H9 (cell line): ENCODE data around the gene RPL22L1. TPM values are rescaled to one million over a fixed set of nuclear protein-coding genes. Genes with fewer than 3 reads are reported as not detected.

ENCODE experiments used
- DNase-seq: peaks from one replicate; pipeline ENCODE4 v3.0.0-alpha.2; 2017
- H2AFZ ChIP-seq: one replicate; pipeline ENCODE4 v1.6.1; 2013; ENCODE audit warnings: mild to moderate bottlenecking, low read length, control low read depth, moderate library complexity
- H2AK5ac ChIP-seq: 2 replicates; pipeline ENCODE4 v1.6.1; 2013; ENCODE audit warnings: low read length, control low read depth, mixed read lengths; ENCODE audit not compliant: insufficient read length
- H2BK120ac ChIP-seq: one replicate; pipeline ENCODE4 v1.6.1; 2013; ENCODE audit warnings: low read depth, mild to moderate bottlenecking, low read length, control low read depth, inconsistent platforms; ENCODE audit not compliant: poor library complexity, severe bottlenecking
- H2BK12ac ChIP-seq: 2 replicates; pipeline ENCODE4 v1.6.1; 2013; ENCODE audit warnings: low read length, control low read depth, mixed read lengths, low read depth; ENCODE audit not compliant: insufficient read length
- H2BK15ac ChIP-seq: 2 replicates; pipeline ENCODE4 v1.6.1; 2013; ENCODE audit warnings: low read depth, low read length, control low read depth
- H2BK20ac ChIP-seq: one replicate; pipeline ENCODE4 v1.6.1; 2013; ENCODE audit warnings: low read depth, mild to moderate bottlenecking, low read length, control low read depth, inconsistent platforms; ENCODE audit not compliant: poor library complexity, severe bottlenecking
- H2BK5ac ChIP-seq: 2 replicates; pipeline ENCODE4 v1.6.1; 2013; ENCODE audit warnings: low read length, control low read depth, mixed read lengths; ENCODE audit not compliant: insufficient read length
- H3K14ac ChIP-seq: 2 replicates; pipeline ENCODE4 v1.6.1; 2013; ENCODE audit warnings: low read length, control low read depth; ENCODE audit not compliant: insufficient read depth
- H3K18ac ChIP-seq: 2 replicates; pipeline ENCODE4 v1.6.1; 2013; ENCODE audit warnings: low read depth, mild to moderate bottlenecking, mixed read lengths, low read length, control low read depth; ENCODE audit not compliant: insufficient read length
- H3K23ac ChIP-seq: 2 replicates; pipeline ENCODE4 v1.6.1; 2013; ENCODE audit warnings: low read length, control low read depth, mixed read lengths, low read depth; ENCODE audit not compliant: insufficient read length
- H3K23me2 ChIP-seq: 2 replicates; pipeline ENCODE4 v1.6.1; 2013; ENCODE audit warnings: low read depth, mild to moderate bottlenecking, mixed read lengths, low read length, control low read depth; ENCODE audit not compliant: insufficient read length, poor library complexity, severe bottlenecking
- H3K27ac ChIP-seq: 2 replicates; pipeline ENCODE4 v1.5.1; 2013; ENCODE audit warnings: low read length, control low read depth, mixed read lengths, low read depth; ENCODE audit not compliant: insufficient read length
- H3K27me3 ChIP-seq: 2 replicates; pipeline ENCODE4 v1.6.1; 2013; ENCODE audit warnings: low read length, control low read depth, inconsistent platforms; ENCODE audit not compliant: insufficient read depth
- H3K4ac ChIP-seq: 2 replicates; pipeline ENCODE4 v1.6.1; 2013; ENCODE audit warnings: low read depth, mild to moderate bottlenecking, control low read depth, inconsistent platforms, low read length, moderate library complexity
- H3K4me1 ChIP-seq: 2 replicates; pipeline ENCODE4 v1.6.1; 2013; ENCODE audit warnings: low read length, control low read depth, inconsistent platforms; ENCODE audit not compliant: insufficient read depth
- H3K4me2 ChIP-seq: 2 replicates; pipeline ENCODE4 v1.6.1; 2013; ENCODE audit warnings: low read length, control low read depth, mixed read lengths; ENCODE audit not compliant: insufficient read length, insufficient read depth
- H3K56ac ChIP-seq: 2 replicates; pipeline ENCODE4 v1.6.1; 2013; ENCODE audit warnings: low read depth, mild to moderate bottlenecking, mixed read lengths, low read length, control low read depth; ENCODE audit not compliant: insufficient read length
- H3K79me1 ChIP-seq: 2 replicates; pipeline ENCODE4 v1.6.1; 2013; ENCODE audit warnings: low read depth, mild to moderate bottlenecking, moderate library complexity, low read length, control low read depth, inconsistent platforms; ENCODE audit not compliant: insufficient read depth, poor library complexity, severe bottlenecking
- H3K79me2 ChIP-seq: 2 replicates; pipeline ENCODE4 v1.6.1; 2013; ENCODE audit warnings: low read length, control low read depth, inconsistent platforms; ENCODE audit not compliant: insufficient read depth
- H3K9ac ChIP-seq: 2 replicates; pipeline ENCODE4 v1.6.1; 2013; ENCODE audit warnings: low read length, control low read depth, mixed read lengths; ENCODE audit not compliant: insufficient read length; ENCODE audit errors: extremely low read depth
- H3K9me3 ChIP-seq: one replicate; pipeline ENCODE4 v1.6.1; 2013; ENCODE audit warnings: low read depth, low read length, inconsistent platforms; ENCODE audit not compliant: control insufficient read depth
- H3T11ph ChIP-seq: one replicate; pipeline ENCODE4 v1.6.1; 2013; ENCODE audit warnings: mild to moderate bottlenecking, low read length, control low read depth, inconsistent platforms
- H4K20me1 ChIP-seq: one replicate; pipeline ENCODE4 v1.6.1; 2013; ENCODE audit not compliant: control insufficient read depth, insufficient read length, insufficient read depth
- H4K5ac ChIP-seq: 2 replicates; pipeline ENCODE4 v1.6.1; 2013; ENCODE audit warnings: low read depth, mild to moderate bottlenecking, mixed read lengths, low read length, control low read depth; ENCODE audit not compliant: insufficient read length
- H4K8ac ChIP-seq: replicated peaks from 2 replicates; pipeline ENCODE4 v1.6.1; 2013; ENCODE audit warnings: low read length, control low read depth, mixed read lengths, low read depth; ENCODE audit not compliant: insufficient read length
- H4K91ac ChIP-seq: 2 replicates; pipeline ENCODE4 v1.6.1; 2013; ENCODE audit warnings: low read depth, mild to moderate bottlenecking, moderate library complexity, mixed read lengths, low read length, control low read depth; ENCODE audit not compliant: insufficient read length
- H3K27ac Mint-ChIP-seq, 3 experiments: 2 replicates in 2 of 3; 3 replicates in 1 of 3; pipeline ENCODE4 v1.8.0; 2020 to 2021; ENCODE audit warnings: mixed read lengths in 3 of 3, mild to moderate bottlenecking in 1 of 3, moderate library complexity in 1 of 3
- H3K27me3 Mint-ChIP-seq: 2 replicates; pipeline ENCODE4 v1.8.0; 2021; ENCODE audit warnings: low read depth, mild to moderate bottlenecking, moderate library complexity, mixed read lengths
- H3K36me3 Mint-ChIP-seq, 3 experiments: 2 replicates in 2 of 3; 3 replicates in 1 of 3; pipeline ENCODE4 v1.8.0; 2020 to 2021; ENCODE audit warnings: low read depth in 3 of 3, mixed read lengths in 3 of 3; ENCODE audit not compliant: insufficient read depth in 1 of 3
- H3K4me1 Mint-ChIP-seq, 2 experiments: 2 replicates each; pipeline ENCODE4 v1.8.0; 2020; ENCODE audit warnings: mixed read lengths in 2 of 2
- H3K4me3 Mint-ChIP-seq, 2 experiments: 2 replicates in 1 of 2; 3 replicates in 1 of 2; pipeline ENCODE4 v1.8.0; 2020 to 2021; ENCODE audit warnings: mild to moderate bottlenecking in 2 of 2, mixed read lengths in 2 of 2, moderate library complexity in 1 of 2
- H3K9me3 Mint-ChIP-seq, 2 experiments: 2 replicates in 1 of 2; 3 replicates in 1 of 2; pipeline ENCODE4 v1.8.0; 2020; ENCODE audit warnings: mild to moderate bottlenecking in 2 of 2, mixed read lengths in 2 of 2, moderate library complexity in 1 of 2
- CTCF ChIP-seq: fragments of 200-600 bp; sonication (generic); conservative IDR thresholded peaks from 3 replicates; pipeline ENCODE4 v1.8.0; 2021; ENCODE audit warnings: antibody characterized with exemption, mild to moderate bottlenecking
- WGBS: extraction: QIAGEN DNeasy Blood & Tissue Kit; methylation state at CpG from one replicate; pipeline ENCODE4 v1.1.7; 2013; ENCODE audit warnings: missing lambda C conversion rate, low lambda C conversion rate, mixed read lengths; ENCODE audit not compliant: insufficient read length; ENCODE audit errors: extremely low coverage; 5-methylcytosine and 5-hydroxymethylcytosine counted together
- total RNA-seq: library from RNA; stranded (reverse); gene quantifications from 2 replicates; pipeline ENCODE4 v1.2.1, GENCODE V29; 2021

RPL22L1 gene
- total RNA-seq, 1 experiment from 2014 or later, result 100 TPM

DNA sequence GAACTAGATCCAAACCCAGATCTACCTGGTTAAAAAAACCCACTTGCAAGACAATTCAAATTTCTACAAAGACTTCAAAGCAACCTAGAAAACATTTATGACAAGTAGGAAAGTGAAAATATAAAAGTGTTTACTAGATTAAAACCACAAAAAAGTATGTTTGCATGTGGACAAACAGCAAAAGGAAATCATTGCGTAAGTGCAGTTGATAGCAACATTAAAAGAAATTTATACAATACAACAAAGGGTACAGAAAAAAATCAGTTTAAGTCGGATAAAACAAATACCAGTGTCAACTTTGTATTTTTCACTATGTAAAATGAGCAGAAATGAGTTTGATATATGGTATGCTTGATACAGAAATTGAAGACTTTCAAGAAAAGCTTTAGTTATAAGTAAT lies 35.9 kb upstream of the RPL22L1 start:
- no peak overlapping the region for H3K4ac ChIP-seq
- no peak overlapping the region for H3K27ac Mint-ChIP-seq
- WGBS, result no CpG with 5 or more reads among the region's 2 CpGs
- no peaks in the 10 kb centered on the region for H3K79me2 ChIP-seq
- H3K4me1 Mint-ChIP-seq, result peaks cover 8 to 10% of the 10 kb centered on the region in 2 experiments
- no peaks in the 10 kb centered on the region; the same call in 1 of the 2 replicates for H3K27me3 ChIP-seq
- no peak overlapping the region for H3K4me3 Mint-ChIP-seq
- no peak overlapping the region for H2BK20ac ChIP-seq
- H2BK120ac ChIP-seq, result no peak overlapping the region
- H3K9ac ChIP-seq, result no peak overlapping the region
- H3K79me1 ChIP-seq, result no peaks in the 10 kb centered on the region
- no peak overlapping the region for H2AFZ ChIP-seq
- peaks cover 8 to 15% of the 10 kb centered on the region in 2 experiments for H3K9me3 Mint-ChIP-seq
- H4K5ac ChIP-seq, result no peak overlapping the region
- no peak overlapping the region for H4K91ac ChIP-seq
- peaks cover 34% of the 10 kb centered on the region for H3K27me3 Mint-ChIP-seq
- H2AK5ac ChIP-seq, result no peak overlapping the region
- H4K20me1 ChIP-seq, result no peaks in the 10 kb centered on the region
- H3K14ac ChIP-seq, result no peak overlapping the region
- DNase-seq, result no peak
- peaks cover 5% of the 10 kb centered on the region for H3K23me2 ChIP-seq
- no peak overlapping the region for H3K18ac ChIP-seq
- no peak overlapping the region for H2BK15ac ChIP-seq
- no peak overlapping the region for H3K56ac ChIP-seq
- H3K23ac ChIP-seq, result no peak overlapping the region
- no peaks in the 10 kb centered on the region for H3K4me1 ChIP-seq
- no peaks in the 10 kb centered on the region for H3K9me3 ChIP-seq
- H3K36me3 Mint-ChIP-seq, result peaks cover 7 to 19% (median 10%) of the 10 kb centered on the region in 3 experiments
- H3T11ph ChIP-seq, result no peak overlapping the region
- TF ChIP-seq CTCF, result no peak
- no peak overlapping the region for H3K27ac ChIP-seq
- no peak overlapping the region for H3K4me2 ChIP-seq
- no peak overlapping the region for H2BK5ac ChIP-seq
- no peak overlapping the region for H4K8ac ChIP-seq
- H2BK12ac ChIP-seq, result no peak overlapping the region
